ENCODE results near the gene DIRAS1. TPM values are rescaled to one million over a fixed set of nuclear protein-coding genes. Genes with fewer than 3 reads are reported as not detected.

DIRAS1 gene
- total RNA-seq: 0.34 and 0.59 TPM in 2 replicates

GRCh38 chr19:2720777-2721569 is at the start of gene DIRAS1:
Gene DIRAS1 (minus strand): TSS chr19:2721372. CDS start chr19:2717806, 3,566 bp downstream.

GRCh38 chr19:2739602-2740313 is 18.6 kb upstream of the DIRAS1 start, which contains the start of gene SLC39A3:
Gene SLC39A3 (minus strand): TSS chr19:2740017. CDS start chr19:2737257, 2,760 bp downstream.

GRCh38 chr19:2702170-2703076 is 18.7 kb downstream of the DIRAS1 start, which contains the start of gene GNG7:
Gene GNG7 (minus strand): TSS chr19:2702694. CDS start chr19:2520688, 182,006 bp downstream.

Other genes starting within 250 kb of the DIRAS1 start
- 55.3 and 55.6 TPM in 2 replicates for gene GADD45B, start 245.2 kb downstream of the DIRAS1 start, total RNA-seq
- gene GNG7, start 18.7 kb downstream of the DIRAS1 start, total RNA-seq: under 0.01 and 0.15 TPM in 2 replicates
- 34.6 and 37.8 TPM in 2 replicates for gene SLC39A3, start 18.6 kb upstream of the DIRAS1 start, total RNA-seq
- gene SGTA, start 61.9 kb upstream of the DIRAS1 start, total RNA-seq: 81.3 and 85.1 TPM in 2 replicates
- gene THOP1, start 64.1 kb upstream of the DIRAS1 start, total RNA-seq: 137 and 145 TPM in 2 replicates
- gene ZNF554, start 98.5 kb upstream of the DIRAS1 start, total RNA-seq: 0.50 and 1.2 TPM in 2 replicates
- 2.5 and 3.3 TPM in 2 replicates for gene ZNF555, start 120.1 kb upstream of the DIRAS1 start, total RNA-seq
- not detected in 2 replicates for gene ZNF556, start 146.0 kb upstream of the DIRAS1 start, total RNA-seq
- 1.8 and 2.5 TPM in 2 replicates for gene ZNF57, start 179.6 kb upstream of the DIRAS1 start, total RNA-seq
- gene ZNF77, start 223.6 kb upstream of the DIRAS1 start, total RNA-seq: 2.2 and 3.0 TPM in 2 replicates